ENCODE results near the gene FIGLA.
A peak's percentile ranks its signal among the peaks of the same experiment; 100 is the strongest.
"Not testable (repeated sequence)": the region's sequence is repeated elsewhere in the genome, so short reads cannot be mapped to it uniquely, and the experiment has no call there.

The FIGLA gene

GRCh38 chr2:70808983-70809958, 18.8 kb upstream of the FIGLA start:
- DNase-seq (ENCODE audit: extremely low read depth in 1 of 2, low read depth in 1 of 2): no peak

GRCh38 chr2:70807828-70808118, 17.3 kb upstream of the FIGLA start:
- no peak for DNase-seq (ENCODE audit: extremely low read depth in 1 of 2, low read depth in 1 of 2)

- DNase-seq (ENCODE audit: extremely low read depth in 1 of 2, low read depth in 1 of 2): no peak
Measured at GRCh38 chr2:70807102-70807827, 16.8 kb upstream of the FIGLA start.

- DNase-seq (ENCODE audit: extremely low read depth in 1 of 2, low read depth in 1 of 2): no peak
Measured at GRCh38 chr2:70806620-70807019, 16.2 kb upstream of the FIGLA start.

- no peak for DNase-seq (ENCODE audit: extremely low read depth in 1 of 2, low read depth in 1 of 2)
Measured at GRCh38 chr2:70806013-70806412, 15.6 kb upstream of the FIGLA start.

GRCh38 chr2:70801607-70802263, 11.3 kb upstream of the FIGLA start:
- no peak for DNase-seq (ENCODE audit: extremely low read depth in 1 of 2, low read depth in 1 of 2)

- no peak for DNase-seq (ENCODE audit: extremely low read depth in 1 of 2, low read depth in 1 of 2)
Measured at GRCh38 chr2:70799706-70800105, 9.3 kb upstream of the FIGLA start.

GRCh38 chr2:70797996-70798395, 7.6 kb upstream of the FIGLA start:
- not testable (repeated sequence) for DNase-seq (ENCODE audit: extremely low read depth in 1 of 2, low read depth in 1 of 2)

GRCh38 chr2:70797506-70797905, 7.1 kb upstream of the FIGLA start:
- no peak for DNase-seq (ENCODE audit: extremely low read depth in 1 of 2, low read depth in 1 of 2)

GRCh38 chr2:70796262-70796661, 5.8 kb upstream of the FIGLA start:
- no peak for DNase-seq (ENCODE audit: extremely low read depth in 1 of 2, low read depth in 1 of 2)

GRCh38 chr2:70795164-70795995, 4.9 kb upstream of the FIGLA start:
- no peak for DNase-seq (ENCODE audit: extremely low read depth in 1 of 2, low read depth in 1 of 2)

- no peak for DNase-seq (ENCODE audit: extremely low read depth in 1 of 2, low read depth in 1 of 2)
Measured at GRCh38 chr2:70793450-70793849, 3.0 kb upstream of the FIGLA start.

- peak; percentile 38 to 63 for DNase-seq (ENCODE audit: extremely low read depth in 1 of 2, low read depth in 1 of 2)
Measured at GRCh38 chr2:70789304-70790135, 923 bp downstream of the FIGLA start.

- peak in 1 of 2 donors; percentile 26 for DNase-seq (ENCODE audit: extremely low read depth in 1 of 2, low read depth in 1 of 2)
Measured at GRCh38 chr2:70785137-70785911, 5.1 kb downstream of the FIGLA start.

- DNase-seq (ENCODE audit: extremely low read depth in 1 of 2, low read depth in 1 of 2): no peak
Measured at GRCh38 chr2:70784320-70784719, 6.1 kb downstream of the FIGLA start.

GRCh38 chr2:70779911-70780545, 10.4 kb downstream of the FIGLA start:
- no peak for DNase-seq (ENCODE audit: extremely low read depth in 1 of 2, low read depth in 1 of 2)

- DNase-seq (ENCODE audit: extremely low read depth in 1 of 2, low read depth in 1 of 2): no peak
Measured at GRCh38 chr2:70779491-70779890, 11.0 kb downstream of the FIGLA start.

GRCh38 chr2:70778676-70779075, 11.8 kb downstream of the FIGLA start:
- DNase-seq (ENCODE audit: extremely low read depth in 1 of 2, low read depth in 1 of 2): no peak

- DNase-seq (ENCODE audit: extremely low read depth in 1 of 2, low read depth in 1 of 2): no peak
Measured at GRCh38 chr2:70777450-70777849, 13.0 kb downstream of the FIGLA start.
